Stimulated activated CD8-positive, alpha-beta memory T cell treated with anti-CD3 and anti-CD28 coated beads, Interleukin-12 subunit alpha, Interleukin-12 subunit beta, amount 100 ng/mL, for 4 hours (primary cell): ENCODE results near the gene MVK.

Source experiments
- DNase-seq: peaks from one replicate; pipeline ENCODE4 v3.0.0-alpha.2; 2020; ENCODE audit warnings: low read depth

The MVK gene

GRCh38 chr12:109632342-109632741, 58.7 kb downstream of the MVK start:
- no peak for DNase-seq

GRCh38 chr12:109635717-109636116, 62.1 kb downstream of the MVK start:
- no peak for DNase-seq

DNA sequence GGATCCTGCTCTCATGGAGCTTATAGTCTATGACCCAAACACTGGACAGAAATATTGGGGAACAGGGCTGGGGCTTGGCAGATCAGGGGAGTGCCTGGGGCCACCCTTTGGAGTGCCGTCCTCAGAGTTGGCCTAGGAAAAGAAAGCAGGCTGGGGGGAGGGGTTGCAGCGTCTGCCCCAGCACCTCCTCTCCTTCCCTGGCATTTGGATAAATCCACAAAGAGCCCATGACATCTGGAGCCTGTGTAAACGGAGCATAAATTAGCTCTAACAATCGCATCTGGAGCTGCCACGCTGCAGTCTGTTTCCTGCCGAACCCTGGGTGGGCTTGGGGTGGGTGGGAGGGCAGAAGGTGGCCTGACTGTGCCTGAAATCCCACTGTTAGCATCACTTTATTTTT, 63.8 kb downstream of the MVK start:
- no peak for DNase-seq

- no peak for DNase-seq
Observed at GRCh38 chr12:109637996-109638395, 64.4 kb downstream of the MVK start.

DNA sequence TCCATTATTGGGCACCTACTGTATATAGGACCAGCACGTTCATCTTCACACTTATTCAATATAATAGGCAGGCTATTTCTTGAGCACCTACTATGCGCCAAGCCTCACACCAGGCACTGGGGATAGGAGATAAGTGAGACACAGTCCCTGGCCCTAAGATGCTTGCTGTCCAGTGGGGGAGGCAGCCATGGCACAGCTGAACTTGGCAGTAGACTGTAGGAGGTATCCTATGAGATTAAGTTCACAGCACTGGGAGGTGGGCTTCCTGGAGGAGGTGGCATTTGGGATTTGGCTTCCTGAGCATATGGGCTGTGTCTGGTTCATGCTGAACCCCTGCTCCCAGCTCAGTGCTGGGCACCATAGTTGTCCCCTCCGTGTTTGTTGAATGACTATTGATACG, 65.1 kb downstream of the MVK start:
- no peak for DNase-seq

GRCh38 chr12:109639151-109639872, 65.7 kb downstream of the MVK start:
- no peak for DNase-seq

- no peak for DNase-seq
Observed at GRCh38 chr12:109640961-109641360, 67.4 kb downstream of the MVK start.

- DNase-seq, result no peak
Observed at GRCh38 chr12:109641422-109641821, 67.8 kb downstream of the MVK start.

GRCh38 chr12:109642506-109643132, 69.0 kb downstream of the MVK start:
- no peak for DNase-seq

DNA sequence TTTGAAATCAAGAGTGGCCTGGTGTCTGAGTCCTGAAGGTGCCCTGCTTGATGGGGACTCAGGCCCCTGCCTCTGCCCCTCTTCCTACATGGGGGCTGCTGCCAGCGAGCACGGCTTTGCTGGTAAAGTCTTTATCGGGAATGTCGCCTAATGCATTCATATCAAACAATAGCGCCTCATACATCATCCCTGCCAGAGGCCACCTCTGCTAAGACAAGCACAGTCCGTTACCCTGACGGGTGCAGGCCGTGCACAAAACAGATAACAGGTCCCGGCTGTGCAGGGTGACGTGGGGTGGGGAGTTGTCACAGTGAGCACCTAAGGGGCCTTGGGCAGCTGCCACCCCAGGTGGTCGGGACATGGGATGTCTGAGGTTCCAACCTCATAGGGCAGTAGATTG, 71.6 kb downstream of the MVK start:
- DNase-seq, result no peak

GRCh38 chr12:109645708-109646107, 72.1 kb downstream of the MVK start:
- no peak for DNase-seq
